Astrocyte (in vitro differentiated cells and primary cell): ENCODE measurements around the gene SNX4. TPM values are rescaled to one million over a fixed set of nuclear protein-coding genes. Genes with fewer than 3 reads are reported as not detected.

ENCODE experiments used
- DNase-seq: peaks from one replicate; pipeline ENCODE4 v3.0.0-alpha.2; 2010; ENCODE audit warnings: low read depth
- FAIRE-seq: peaks from 2 replicates; lab custom pipeline; 2011; peaks lifted over from hg19 to GRCh38; lab: Jason Lieb, UNC
- H2AFZ ChIP-seq: 2 replicates; pipeline ENCODE4 v1.6.0; 2012; ENCODE audit warnings: low read depth, low read length, inconsistent platforms
- H3K27ac ChIP-seq: 2 replicates; pipeline ENCODE4 v1.5.1; 2011; ENCODE audit warnings: low read depth, low read length, inconsistent platforms
- H3K27me3 ChIP-seq: 2 replicates; pipeline ENCODE4 v1.6.0; 2011; ENCODE audit warnings: low read length, inconsistent platforms; ENCODE audit not compliant: insufficient read depth
- H3K36me3 ChIP-seq: 2 replicates; pipeline ENCODE4 v1.5.1; 2011; ENCODE audit warnings: low read length, inconsistent platforms; ENCODE audit not compliant: insufficient read depth
- H3K4me1 ChIP-seq: 2 replicates; pipeline ENCODE4 v1.5.1; 2011; ENCODE audit warnings: low read length, inconsistent platforms; ENCODE audit not compliant: insufficient read depth
- H3K4me2 ChIP-seq: 2 replicates; pipeline ENCODE4 v1.6.0; 2012; ENCODE audit warnings: low read length, inconsistent platforms
- H3K4me3 ChIP-seq: 2 replicates; pipeline ENCODE4 v1.5.1; 2011; ENCODE audit warnings: low read depth, mild to moderate bottlenecking, low read length, inconsistent platforms; ENCODE audit not compliant: insufficient read depth
- H3K79me2 ChIP-seq: 2 replicates; pipeline ENCODE4 v1.6.0; 2012; ENCODE audit warnings: mild to moderate bottlenecking, low read length, inconsistent platforms; ENCODE audit not compliant: insufficient read depth
- H3K9ac ChIP-seq: 2 replicates; pipeline ENCODE4 v1.6.0; 2012; ENCODE audit warnings: mild to moderate bottlenecking, low read length, inconsistent platforms
- H3K9me3 ChIP-seq: 2 replicates; pipeline ENCODE4 v1.5.1; 2012; ENCODE audit warnings: low read depth, mild to moderate bottlenecking, low read length, inconsistent platforms; ENCODE audit not compliant: insufficient read depth
- H4K20me1 ChIP-seq: 2 replicates; pipeline ENCODE4 v1.6.0; 2012; ENCODE audit warnings: low read length, inconsistent platforms; ENCODE audit not compliant: insufficient read depth
- H3K27ac Mint-ChIP-seq: one replicate; pipeline ENCODE4 v1.8.0; 2021; ENCODE audit warnings: mild to moderate bottlenecking, mixed read lengths; ENCODE audit not compliant: unreplicated experiment
- H3K27me3 Mint-ChIP-seq: one replicate; pipeline ENCODE4 v1.8.0; 2021; ENCODE audit warnings: low read depth, mixed read lengths; ENCODE audit not compliant: unreplicated experiment
- H3K36me3 Mint-ChIP-seq: one replicate; pipeline ENCODE4 v1.8.0; 2021; ENCODE audit warnings: low read depth, mixed read lengths; ENCODE audit not compliant: unreplicated experiment
- H3K4me1 Mint-ChIP-seq: one replicate; pipeline ENCODE4 v1.8.0; 2021; ENCODE audit warnings: low read depth, mixed read lengths; ENCODE audit not compliant: unreplicated experiment
- H3K4me3 Mint-ChIP-seq: one replicate; pipeline ENCODE4 v1.8.0; 2021; ENCODE audit warnings: mild to moderate bottlenecking, moderate library complexity, mixed read lengths; ENCODE audit not compliant: unreplicated experiment
- H3K9me3 Mint-ChIP-seq: one replicate; pipeline ENCODE4 v1.8.0; 2021; ENCODE audit warnings: mild to moderate bottlenecking, mixed read lengths; ENCODE audit not compliant: unreplicated experiment
- EZH2 ChIP-seq: IDR thresholded peaks from 2 replicates; pipeline ENCODE4 v1.6.1; 2012; ENCODE audit warnings: mild to moderate bottlenecking, low read length, inconsistent platforms; ENCODE audit not compliant: insufficient read depth
- total RNA-seq: library from RNA; stranded (reverse); gene quantifications from 2 replicates; pipeline ENCODE4 v1.2.1, GENCODE V29; 2021
- TF ChIP-seq, protein P1 (sequence below): IDR thresholded peaks from 2 replicates; pipeline ENCODE4 v1.5.1; 2011; ENCODE audit warnings: low read depth, mild to moderate bottlenecking, inconsistent platforms, low read length, moderate library complexity; ENCODE audit not compliant: insufficient read depth

The SNX4 gene
- total RNA-seq, 1 donor from 2014 or later: 41.8 TPM

DNA sequence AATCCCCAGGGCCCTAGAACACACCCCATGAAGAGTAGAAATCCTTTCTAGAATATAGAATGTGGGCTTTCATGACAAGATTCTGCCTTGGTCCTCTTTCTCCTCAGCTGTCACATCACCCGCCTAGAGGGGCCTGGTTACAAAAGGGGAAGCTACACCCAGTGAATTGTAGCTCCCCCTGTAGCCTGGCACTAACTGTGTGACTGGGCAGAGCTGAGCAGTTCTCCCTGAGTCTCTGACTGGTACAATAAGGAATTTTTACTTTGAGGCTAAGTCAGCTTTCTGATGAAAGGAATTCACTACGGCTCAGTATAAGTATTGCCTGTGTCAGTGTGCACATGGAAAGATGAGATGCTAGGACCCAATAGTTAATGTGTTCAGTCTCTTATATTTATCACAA is 116.2 kb downstream of the SNX4 start:
- Mint-ChIP-seq H3K27ac (peak overlapping the region; percentile 42), H3K9me3 (no peaks in the 10 kb centered on the region), H3K36me3 (no peaks in the 10 kb centered on the region), H3K27me3 (no peaks in the 10 kb centered on the region), H3K4me1 (peaks cover 31% of the 10 kb centered on the region), H3K4me3 (no peak overlapping the region)
- TF ChIP-seq, protein P1, sequence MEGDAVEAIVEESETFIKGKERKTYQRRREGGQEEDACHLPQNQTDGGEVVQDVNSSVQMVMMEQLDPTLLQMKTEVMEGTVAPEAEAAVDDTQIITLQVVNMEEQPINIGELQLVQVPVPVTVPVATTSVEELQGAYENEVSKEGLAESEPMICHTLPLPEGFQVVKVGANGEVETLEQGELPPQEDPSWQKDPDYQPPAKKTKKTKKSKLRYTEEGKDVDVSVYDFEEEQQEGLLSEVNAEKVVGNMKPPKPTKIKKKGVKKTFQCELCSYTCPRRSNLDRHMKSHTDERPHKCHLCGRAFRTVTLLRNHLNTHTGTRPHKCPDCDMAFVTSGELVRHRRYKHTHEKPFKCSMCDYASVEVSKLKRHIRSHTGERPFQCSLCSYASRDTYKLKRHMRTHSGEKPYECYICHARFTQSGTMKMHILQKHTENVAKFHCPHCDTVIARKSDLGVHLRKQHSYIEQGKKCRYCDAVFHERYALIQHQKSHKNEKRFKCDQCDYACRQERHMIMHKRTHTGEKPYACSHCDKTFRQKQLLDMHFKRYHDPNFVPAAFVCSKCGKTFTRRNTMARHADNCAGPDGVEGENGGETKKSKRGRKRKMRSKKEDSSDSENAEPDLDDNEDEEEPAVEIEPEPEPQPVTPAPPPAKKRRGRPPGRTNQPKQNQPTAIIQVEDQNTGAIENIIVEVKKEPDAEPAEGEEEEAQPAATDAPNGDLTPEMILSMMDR: no peak
- TF ChIP-seq EZH2: no peak
- no peak overlapping the region for H3K27ac ChIP-seq
- no peaks in the 10 kb centered on the region for H4K20me1 ChIP-seq
- peaks cover 15% of the 10 kb centered on the region for H3K4me1 ChIP-seq
- H2AFZ ChIP-seq: no peak overlapping the region
- H3K4me2 ChIP-seq: no peak overlapping the region
- peak; percentile 34 for DNase-seq
- H3K79me2 ChIP-seq: no peaks in the 10 kb centered on the region
- no peak for FAIRE-seq
- H3K9me3 ChIP-seq: no peaks in the 10 kb centered on the region
- no peaks in the 10 kb centered on the region for H3K27me3 ChIP-seq
- no peaks in the 10 kb centered on the region for H3K36me3 ChIP-seq
- no peak overlapping the region for H3K9ac ChIP-seq
- H3K4me3 ChIP-seq: no peak overlapping the region

DNA sequence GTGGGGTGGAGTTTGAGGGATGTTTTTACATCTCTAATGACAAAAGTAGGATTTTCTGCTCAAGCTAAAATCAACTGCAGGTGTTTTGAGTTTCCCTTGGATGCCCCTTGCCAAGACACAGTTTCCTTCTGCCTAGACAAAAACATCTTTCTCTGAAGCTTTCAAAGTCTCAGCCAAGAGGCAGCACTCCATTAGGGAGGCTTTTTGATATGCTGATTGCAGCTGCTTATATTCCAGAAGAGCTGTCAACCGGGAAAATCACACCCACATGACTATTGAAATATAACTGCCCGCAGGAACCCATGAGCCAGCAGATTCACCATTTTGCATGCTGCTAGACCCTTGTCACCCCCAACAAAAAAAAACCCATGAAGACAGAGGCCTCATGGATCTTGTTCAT is 117.4 kb downstream of the SNX4 start:
- Histone ChIP-seq H3K9me3 (no peaks in the 10 kb centered on the region), H3K36me3 (no peaks in the 10 kb centered on the region), H3K4me3 (no peak overlapping the region), H3K4me1 (peaks cover 15% of the 10 kb centered on the region), H4K20me1 (no peaks in the 10 kb centered on the region), H3K27me3 (no peaks in the 10 kb centered on the region), H3K9ac (no peak overlapping the region), H3K27ac (no peak overlapping the region), H3K4me2 (no peak overlapping the region), H2AFZ (no peak overlapping the region), H3K79me2 (no peaks in the 10 kb centered on the region)
- no peak overlapping the region for H3K27ac Mint-ChIP-seq
- H3K4me1 Mint-ChIP-seq: peaks cover 31% of the 10 kb centered on the region
- H3K27me3 Mint-ChIP-seq: peaks cover 2% of the 10 kb centered on the region
- H3K9me3 Mint-ChIP-seq: no peaks in the 10 kb centered on the region
- TF ChIP-seq EZH2: no peak
- TF ChIP-seq, protein P1: no peak
- H3K4me3 Mint-ChIP-seq: no peak overlapping the region
- FAIRE-seq (no peak), DNase-seq (no peak)
- no peaks in the 10 kb centered on the region for H3K36me3 Mint-ChIP-seq

DNA sequence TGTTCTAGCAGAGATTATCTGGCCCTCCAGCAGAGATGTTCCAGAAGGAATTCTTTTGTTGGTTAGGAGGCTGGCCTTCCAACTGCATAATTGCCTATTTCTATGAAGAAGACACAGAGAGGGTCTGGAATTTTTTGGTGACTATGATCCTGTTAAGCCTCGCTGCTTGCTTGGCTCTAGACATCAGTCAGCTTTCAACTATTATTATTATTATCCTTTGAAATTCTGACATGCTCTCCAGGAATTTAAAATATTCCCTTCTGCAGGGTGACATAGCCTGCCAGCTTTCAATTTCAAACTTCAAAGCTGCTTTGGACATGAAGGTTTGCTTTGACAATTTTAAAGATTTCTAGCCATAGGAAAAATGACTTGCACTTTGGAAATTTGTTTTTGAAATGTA is 118.6 kb downstream of the SNX4 start:
- Histone ChIP-seq H3K4me2 (peak overlapping the region; percentile 69), H3K9ac (peak overlapping the region; percentile 38), H3K36me3 (no peaks in the 10 kb centered on the region), H3K27me3 (no peaks in the 10 kb centered on the region), H3K4me3 (no peak overlapping the region), H3K27ac (peak overlapping the region; percentile 71), H3K4me1 (peaks cover 15% of the 10 kb centered on the region), H2AFZ (no peak overlapping the region), H3K79me2 (no peaks in the 10 kb centered on the region), H3K9me3 (no peaks in the 10 kb centered on the region), H4K20me1 (no peaks in the 10 kb centered on the region)
- peak overlapping the region; percentile 67 for H3K27ac Mint-ChIP-seq
- H3K4me1 Mint-ChIP-seq: peaks cover 31% of the 10 kb centered on the region
- DNase-seq (peak; percentile 55), FAIRE-seq (no peak)
- TF ChIP-seq, protein P1: no peak
- TF ChIP-seq EZH2: no peak
- no peaks in the 10 kb centered on the region for H3K9me3 Mint-ChIP-seq
- no peak overlapping the region for H3K4me3 Mint-ChIP-seq
- peaks cover 2% of the 10 kb centered on the region for H3K27me3 Mint-ChIP-seq
- H3K36me3 Mint-ChIP-seq: no peaks in the 10 kb centered on the region
